Endothelial cell of umbilical vein (primary cell): ENCODE results near the gene BUD31. TPM values are rescaled to one million over a fixed set of nuclear protein-coding genes. Genes with fewer than 3 reads are reported as not detected.
"Not testable (repeated sequence)": the region's sequence is repeated elsewhere in the genome, so short reads cannot be mapped to it uniquely, and the experiment has no call there.

Source experiments
- BruUV-seq: library from RNA; stranded (reverse); fragments of 400-500 nt; replicated peaks from 2 replicates; lab custom pipeline; 2021; lab: Mats Ljungman, UMichigan
- CTCF ChIA-PET: fragments of 300-600, 350-600 bp; sonication (Branson Sonifier 250); formaldehyde crosslinking; loops from one replicate; lab custom pipeline; 2021; ENCODE audit warnings: antibody characterized with exemption, inconsistent platforms; lab: Charles Lee
- POLR2A ChIA-PET: fragments of 300-600, 350-600 bp; sonication (Branson Sonifier 250); formaldehyde crosslinking; loops from one replicate; lab custom pipeline; 2021; ENCODE audit warnings: antibody characterized with exemption, inconsistent platforms; lab: Charles Lee
- DNase-seq: peaks from one replicate; pipeline ENCODE4 v3.0.0-alpha.2; 2011; ENCODE audit warnings: low read depth, low spot score
- FAIRE-seq: peaks from 2 replicates; lab custom pipeline; 2011; peaks lifted over from hg19 to GRCh38; lab: Jason Lieb, UNC
- H2AFZ ChIP-seq: 2 replicates; pipeline ENCODE4 v1.6.0; 2012; ENCODE audit warnings: low read depth, low read length, control low read depth, inconsistent platforms
- H3K27ac ChIP-seq: 2 replicates; pipeline ENCODE4 v1.5.1; 2011; ENCODE audit warnings: low read depth, mild to moderate bottlenecking, control low read depth, low read length, moderate library complexity; ENCODE audit not compliant: insufficient read depth
- H3K27me3 ChIP-seq, 2 experiments: 2 replicates each; pipeline versions ENCODE4 v1.6.0 to v1.6.1; 2011; ENCODE audit warnings: low read length in 2 of 2, mixed read lengths in 1 of 2; ENCODE audit not compliant: control insufficient read depth in 2 of 2, insufficient read depth in 2 of 2
- H3K36me3 ChIP-seq, 2 experiments: 2 replicates in 1 of 2; 3 replicates in 1 of 2; pipeline ENCODE4 v1.5.1; 2011; ENCODE audit warnings: low read length in 2 of 2, mild to moderate bottlenecking in 1 of 2, moderate library complexity in 1 of 2; ENCODE audit not compliant: control insufficient read depth in 2 of 2, insufficient read depth in 2 of 2; ENCODE audit errors: extremely low read depth in 1 of 2
- H3K4me1 ChIP-seq: 3 replicates; pipeline ENCODE4 v1.5.1; 2011; ENCODE audit warnings: mild to moderate bottlenecking, low read length; ENCODE audit not compliant: control insufficient read depth, insufficient read depth; ENCODE audit errors: extremely low read depth
- H3K4me2 ChIP-seq: 2 replicates; pipeline ENCODE4 v1.6.1; 2011; ENCODE audit warnings: low read length, control low read depth, mixed read lengths; ENCODE audit not compliant: insufficient read depth
- H3K4me3 ChIP-seq, 3 experiments: fragments of 200-600 bp in 1 of 3; sonication (generic), shearing (Covaris generic) in 1 of 3; replicated peaks in 1 of 3; 2 replicates each; pipeline ENCODE4 v1.5.1; 2011 to 2016; ENCODE audit warnings: control low read depth in 3 of 3, low read length in 3 of 3, mild to moderate bottlenecking in 2 of 3, inconsistent platforms in 1 of 3, low read depth in 1 of 3, moderate library complexity in 1 of 3; ENCODE audit not compliant: insufficient read depth in 1 of 3
- H3K79me2 ChIP-seq: 2 replicates; pipeline ENCODE4 v1.6.0; 2012; ENCODE audit warnings: low read length, inconsistent platforms; ENCODE audit not compliant: control insufficient read depth, insufficient read depth
- H3K9ac ChIP-seq: replicated peaks from 2 replicates; pipeline ENCODE3; 2011; ENCODE audit warnings: low read length, control low read depth; ENCODE audit not compliant: insufficient read depth; ENCODE audit errors: extremely low read depth
- H3K9me1 ChIP-seq: replicated peaks from 3 replicates; pipeline ENCODE4 v1.6.0; 2011; ENCODE audit warnings: mild to moderate bottlenecking, low read length; ENCODE audit not compliant: control insufficient read depth, insufficient read depth; ENCODE audit errors: extremely low read depth
- H3K9me3 ChIP-seq: replicated peaks from 2 replicates; pipeline ENCODE4 v1.5.1; 2012; ENCODE audit warnings: low read length, inconsistent platforms; ENCODE audit not compliant: control insufficient read depth, insufficient read depth
- H4K20me1 ChIP-seq: replicated peaks from 2 replicates; pipeline ENCODE3; 2011; ENCODE audit warnings: mild to moderate bottlenecking, low read length; ENCODE audit not compliant: control insufficient read depth, insufficient read depth; ENCODE audit errors: extremely low read depth
- FOS ChIP-seq: IDR thresholded peaks from 2 replicates; pipeline ENCODE4 v1.6.1; 2011; ENCODE audit warnings: mild to moderate bottlenecking, low read length, moderate library complexity, borderline replicate concordance; ENCODE audit not compliant: insufficient read depth
- GATA2 ChIP-seq: IDR thresholded peaks from 2 replicates; pipeline ENCODE4 v1.7.0; 2011; ENCODE audit warnings: low read depth, mild to moderate bottlenecking, moderate library complexity, mixed read lengths, low read length; ENCODE audit not compliant: insufficient read length, insufficient read depth
- JUN ChIP-seq: IDR thresholded peaks from 2 replicates; pipeline ENCODE4 v1.6.1; 2011; ENCODE audit warnings: borderline replicate concordance, low read depth; ENCODE audit not compliant: insufficient read length, insufficient read depth
- MYC ChIP-seq: IDR thresholded peaks from one replicate; pipeline ENCODE4 v1.6.1; 2011; ENCODE audit warnings: mild to moderate bottlenecking, low read depth, low read length
- POLR2A ChIP-seq: IDR thresholded peaks from 2 replicates; pipeline ENCODE4 v1.6.1; 2012; ENCODE audit warnings: low read depth, mild to moderate bottlenecking, control low read depth, low read length
- POLR2AphosphoS5 ChIP-seq: IDR thresholded peaks from 2 replicates; pipeline ENCODE4 v1.6.1; 2012; ENCODE audit warnings: low read depth, mild to moderate bottlenecking, control low read depth, low read length, moderate library complexity; ENCODE audit not compliant: insufficient read depth
- dilution Hi-C: fragments of 300-500 bp; cut with MboI; formaldehyde crosslinking; loops from one replicate; pipeline ENCODE4 v1.15.0; 2019; ENCODE audit warnings: low sequenced_read_pairs; ENCODE audit not compliant: extremely low pct_ligation_motif_present
- intact Hi-C: fragments of 100-400 bp; cut with micrococcal nuclease; formaldehyde crosslinking; loops from one replicate; pipeline ENCODE4 v1.10.0; 2022
- polyA plus RNA-seq, 4 experiments: library from polyadenylated mRNA; depleted of rRNA in 3 of 4; stranded (reverse) in 3 of 4; unstranded in 1 of 4; fragments of >200 nt; gene quantifications; 2 replicates each; pipeline versions ENCODE4 v1.2.1 to v1.2.3, GENCODE V29; 2011 to 2012; ENCODE audit warnings: missing spikeins in 1 of 4
- total RNA-seq: library from RNA; stranded (reverse); gene quantifications from 2 replicates; pipeline ENCODE4 v1.2.3, GENCODE V29; 2021

BUD31 gene
- total and polyA plus RNA-seq, 2 donors (not counting 3 experiments of a cell fraction or from before 2014, with no cell fraction given): 67.8 to 122 TPM

- Histone ChIP-seq H3K4me3 (peak overlapping the region in 1 of 3 experiments; percentile 38), H3K9ac (peak overlapping the region; percentile 66), H3K79me2 (peaks cover 67% of the 10 kb centered on the region), H3K4me2 (peak overlapping the region; percentile 67), H3K36me3 (peaks cover 6 to 10% of the 10 kb centered on the region in 2 experiments), H3K4me1 (peaks cover 33% of the 10 kb centered on the region), H3K27ac (peak overlapping the region; percentile 89)
- H2AFZ ChIP-seq, dilution Hi-C loops, H3K9me1 ChIP-seq, H3K9me3 ChIP-seq, H4K20me1 ChIP-seq, DNase-seq, H3K27me3 ChIP-seq: not testable (repeated sequence)
- intact Hi-C loops: loop anchor here (1.0 to 2.0 kb wide), 3 partner anchors 8 to 29 kb away; partner anchors contain the start of genes BUD31 and PDAP1
- peak; percentile 12 for TF ChIP-seq POLR2A
- POLR2A ChIA-PET: interaction anchor here (1.7 kb wide), 1 partner anchor 29 kb away, joined by 6 read pairs; the partner anchor contains the start of genes BUD31 and PDAP1
- peak; percentile 12 for FAIRE-seq
- BruUV-seq: TSS peak; percentile 87
- CTCF ChIA-PET: interaction anchor here (0.9 to 1.9 kb wide), 4 partner anchors 14 to 29 kb away, joined by 3 to 6 read pairs (median 4); partner anchors contain the start of genes BUD31 and PDAP1
These were observed 29.1 kb upstream of the BUD31 start for GRCh38 chr7:99379693-99380031.

- Histone ChIP-seq H3K36me3 (peaks cover 6 to 10% of the 10 kb centered on the region in 2 experiments), H3K4me1 (peaks cover 33% of the 10 kb centered on the region), H3K4me2 (peak overlapping the region; percentile 67), H3K4me3 (peak overlapping the region in 2 of 3 experiments; percentile 12 to 38), H3K9me1 (no peaks in the 10 kb centered on the region), H3K9me3 (no peaks in the 10 kb centered on the region), H3K27me3 (no peaks in the 10 kb centered on the region), H3K79me2 (peaks cover 66% of the 10 kb centered on the region), H3K9ac (peak overlapping the region; percentile 66), H3K27ac (peak overlapping the region; percentile 89), H4K20me1 (no peaks in the 10 kb centered on the region), H2AFZ (no peak overlapping the region)
- ChIA-PET POLR2A (interaction anchor here (1.7 kb wide), 1 partner anchor 28 kb away, joined by 6 read pairs; the partner anchor contains the start of genes BUD31 and PDAP1), CTCF (interaction anchor here (1.0 to 1.9 kb wide), 3 partner anchors 10 to 28 kb away, joined by 3 to 6 read pairs (median 4); partner anchors contain the start of genes BUD31 and PDAP1)
- dilution Hi-C loops: no loop called here
- DNase-seq (peak; percentile 79), FAIRE-seq (peak; percentile 96)
- BruUV-seq: no TSS peak
- intact Hi-C loops: no loop called here
- TF ChIP-seq GATA2: no peak
- no peak for TF ChIP-seq MYC
- no peak for TF ChIP-seq FOS
- no peak for TF ChIP-seq JUN
- peak; percentile 50 for TF ChIP-seq POLR2AphosphoS5
- no peak for TF ChIP-seq POLR2A
These were observed 28.5 kb upstream of the BUD31 start for GRCh38 chr7:99380032-99380822.
